GM19452 (cell line): ENCODE results near the gene VPS51.

Source experiments
- ATAC-seq: cut with Tn5 transposase; IDR thresholded peaks from one replicate; pipeline ENCODE4 v1.9.1; 2021; ENCODE audit not compliant: unreplicated experiment

The VPS51 gene

DNA sequence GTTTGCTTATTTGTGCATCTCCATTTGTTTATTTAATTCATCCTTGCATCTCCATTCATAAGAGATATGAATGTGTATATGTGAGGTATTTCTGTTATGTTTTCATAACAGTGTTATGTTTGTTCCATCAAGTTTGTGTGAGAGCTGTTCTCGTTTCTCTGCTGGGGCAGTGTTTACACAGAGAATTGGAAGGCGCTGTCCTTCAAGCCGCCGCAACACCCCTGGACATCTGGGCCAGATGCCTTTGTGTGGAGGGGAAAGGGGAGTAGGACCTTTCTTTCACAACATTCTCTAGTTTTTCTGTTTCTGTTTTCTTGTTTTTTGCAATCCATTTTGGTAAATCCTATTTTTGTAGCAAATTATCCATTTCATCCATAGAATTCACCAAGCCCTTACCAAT is 8.6 kb downstream of the VPS51 start:
- no peak for ATAC-seq

DNA sequence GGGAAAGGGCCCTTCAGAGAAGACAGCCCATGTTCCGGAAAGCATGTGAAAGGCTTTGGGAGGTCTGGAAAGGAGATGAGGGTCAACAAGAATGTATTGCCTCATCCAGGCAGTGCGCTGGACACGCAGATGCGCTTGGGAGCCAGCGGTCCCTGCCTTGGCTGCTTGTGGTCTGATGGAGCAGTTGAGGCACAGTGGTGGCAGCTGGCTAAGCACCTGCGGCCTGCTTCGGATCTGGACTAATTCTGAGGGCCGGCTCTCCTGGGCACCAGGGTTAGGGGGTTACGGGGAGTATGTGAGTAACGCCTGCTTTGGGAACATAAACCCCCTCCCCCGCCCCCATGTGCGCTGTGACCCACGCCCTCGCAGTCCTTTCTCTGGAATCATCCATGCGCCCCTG is 11.1 kb downstream of the VPS51 start:
- ATAC-seq: no peak

DNA sequence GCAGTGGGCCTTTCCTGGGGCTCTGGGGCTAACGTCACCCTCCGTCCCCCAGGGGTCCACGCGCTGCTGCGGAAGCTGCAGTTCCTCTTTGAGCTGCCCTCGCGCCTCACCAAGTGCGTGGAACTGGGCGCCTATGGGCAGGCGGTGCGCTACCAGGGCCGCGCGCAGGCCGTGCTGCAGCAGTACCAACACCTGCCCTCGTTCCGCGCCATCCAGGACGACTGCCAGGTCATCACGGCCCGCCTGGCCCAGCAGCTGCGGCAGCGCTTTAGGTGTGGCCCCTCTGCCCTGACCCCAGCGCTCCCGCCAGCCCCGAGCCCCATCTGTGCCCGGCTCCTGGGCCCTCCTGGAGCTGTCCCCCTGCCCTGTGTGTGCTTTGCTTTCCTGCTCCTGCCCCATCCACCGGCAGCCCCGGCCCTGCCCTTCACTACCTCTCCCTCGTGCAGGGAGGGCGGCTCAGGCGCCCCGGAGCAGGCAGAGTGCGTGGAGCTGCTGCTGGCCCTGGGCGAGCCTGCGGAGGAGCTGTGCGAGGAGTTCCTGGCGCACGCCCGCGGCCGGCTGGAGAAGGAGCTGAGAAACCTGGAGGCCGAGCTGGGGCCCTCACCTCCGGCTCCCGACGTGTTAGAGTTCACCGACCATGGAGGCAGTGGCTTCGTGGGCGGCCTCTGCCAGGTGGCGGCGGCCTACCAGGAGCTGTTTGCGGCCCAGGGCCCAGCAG is 11.9 kb downstream of the VPS51 start:
- ATAC-seq: no peak

DNA sequence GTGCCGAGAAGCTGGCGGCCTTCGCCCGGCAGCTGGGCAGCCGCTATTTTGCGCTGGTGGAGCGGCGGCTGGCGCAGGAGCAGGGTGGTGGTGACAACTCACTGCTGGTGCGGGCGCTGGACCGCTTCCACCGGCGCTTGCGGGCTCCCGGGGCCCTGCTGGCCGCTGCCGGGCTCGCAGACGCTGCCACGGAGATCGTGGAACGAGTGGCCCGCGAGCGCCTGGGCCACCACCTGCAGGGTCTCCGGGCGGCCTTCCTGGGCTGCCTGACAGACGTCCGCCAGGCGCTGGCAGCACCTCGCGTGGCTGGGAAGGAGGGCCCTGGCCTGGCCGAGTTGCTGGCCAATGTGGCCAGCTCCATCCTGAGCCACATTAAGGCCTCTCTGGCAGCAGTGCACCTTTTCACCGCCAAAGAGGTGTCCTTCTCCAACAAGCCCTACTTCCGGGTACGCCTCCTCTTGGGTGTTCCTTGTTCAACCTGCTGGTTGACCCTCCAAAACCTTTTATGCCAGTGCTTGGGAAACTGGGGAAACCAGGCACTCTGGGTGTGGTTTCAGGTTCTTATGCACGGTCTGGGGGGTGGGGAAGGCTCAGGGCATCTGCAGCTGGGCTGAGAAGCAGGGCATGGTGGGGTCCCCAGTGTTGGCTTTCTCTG is 12.6 kb downstream of the VPS51 start:
- no peak for ATAC-seq

DNA sequence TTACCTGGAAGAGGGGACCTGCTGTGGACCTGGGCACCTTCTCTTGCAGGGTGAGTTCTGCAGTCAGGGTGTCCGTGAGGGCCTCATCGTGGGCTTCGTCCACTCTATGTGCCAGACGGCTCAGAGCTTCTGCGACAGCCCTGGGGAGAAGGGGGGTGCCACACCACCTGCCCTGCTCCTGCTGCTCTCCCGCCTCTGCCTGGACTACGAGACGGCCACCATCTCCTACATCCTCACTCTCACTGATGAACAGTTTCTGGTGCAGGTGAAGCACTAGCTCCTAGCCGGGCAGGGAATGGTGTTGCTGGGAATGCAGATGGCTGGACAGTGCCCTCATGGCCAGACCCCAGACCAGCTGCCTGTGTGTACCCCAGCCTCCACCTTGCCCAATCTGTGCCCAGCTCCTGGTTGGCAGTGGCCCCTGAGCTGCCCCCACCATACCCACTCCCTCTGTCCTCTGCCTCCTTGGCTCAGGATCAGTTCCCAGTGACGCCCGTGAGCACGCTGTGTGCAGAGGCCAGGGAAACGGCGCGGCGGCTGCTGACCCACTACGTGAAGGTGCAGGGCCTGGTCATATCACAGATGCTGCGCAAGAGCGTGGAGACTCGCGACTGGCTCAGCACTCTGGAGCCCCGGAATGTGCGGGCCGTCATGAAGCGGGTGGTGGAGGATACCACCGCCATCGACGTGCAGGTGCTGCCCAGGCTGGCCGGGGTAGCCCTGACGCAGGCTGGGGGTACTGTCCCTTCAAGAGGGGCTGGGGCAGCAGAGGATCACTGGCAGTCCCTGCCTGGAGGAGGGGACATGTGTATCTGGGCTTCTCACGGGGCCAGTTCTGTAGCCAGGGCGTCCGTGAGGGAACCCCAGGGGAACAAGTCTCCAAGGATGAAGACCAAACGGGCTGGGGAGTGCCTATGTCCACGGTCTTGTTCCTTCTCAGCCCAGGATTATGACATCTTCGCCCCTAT is 13.5 kb downstream of the VPS51 start:
- ATAC-seq: no peak

DNA sequence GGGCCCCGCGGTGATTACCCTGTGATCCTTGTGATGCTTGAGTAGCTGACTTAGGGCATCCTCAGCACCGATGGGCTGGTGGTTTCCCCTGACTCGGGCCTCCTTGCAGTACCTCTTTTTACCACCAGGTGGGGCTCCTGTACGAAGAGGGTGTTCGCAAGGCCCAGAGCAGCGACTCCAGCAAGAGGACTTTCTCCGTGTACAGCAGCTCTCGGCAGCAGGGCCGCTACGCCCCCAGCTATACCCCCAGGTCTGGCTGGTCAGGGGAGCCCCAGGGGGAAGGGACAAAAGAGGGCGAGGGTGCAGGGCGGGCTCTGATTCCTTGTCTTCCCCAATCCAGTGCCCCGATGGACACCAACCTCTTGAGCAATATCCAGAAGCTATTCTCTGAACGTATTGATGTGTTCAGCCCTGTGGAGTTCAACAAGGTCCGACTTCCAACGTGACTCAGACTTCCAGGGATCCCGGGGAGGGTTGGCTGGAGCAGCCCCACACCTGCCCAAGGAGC is 14.4 kb downstream of the VPS51 start:
- no peak for ATAC-seq

DNA sequence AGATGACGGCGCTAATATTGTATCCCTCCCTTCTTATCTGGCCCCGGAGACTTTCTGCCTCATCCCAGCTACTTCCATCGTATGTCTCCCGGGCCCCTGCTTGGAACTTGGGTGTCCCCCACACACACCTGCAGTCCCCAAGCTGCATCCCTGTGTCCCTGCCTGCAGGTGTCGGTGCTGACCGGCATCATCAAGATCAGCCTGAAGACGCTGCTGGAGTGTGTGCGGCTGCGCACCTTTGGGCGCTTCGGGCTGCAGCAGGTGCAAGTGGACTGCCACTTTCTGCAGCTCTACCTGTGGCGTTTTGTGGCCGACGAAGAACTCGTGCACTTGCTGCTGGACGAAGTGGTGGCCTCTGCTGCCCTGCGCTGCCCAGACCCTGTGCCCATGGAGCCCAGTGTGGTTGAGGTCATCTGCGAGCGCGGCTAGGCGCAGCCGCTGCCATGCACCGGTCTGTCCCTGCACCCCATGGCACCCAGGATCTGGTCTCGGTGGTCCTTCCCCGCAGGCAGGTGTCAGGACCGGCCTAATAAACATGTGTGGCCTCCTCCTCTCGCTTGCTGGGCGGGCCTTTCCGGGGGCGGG is 15.2 kb downstream of the VPS51 start:
- ATAC-seq: no peak

DNA sequence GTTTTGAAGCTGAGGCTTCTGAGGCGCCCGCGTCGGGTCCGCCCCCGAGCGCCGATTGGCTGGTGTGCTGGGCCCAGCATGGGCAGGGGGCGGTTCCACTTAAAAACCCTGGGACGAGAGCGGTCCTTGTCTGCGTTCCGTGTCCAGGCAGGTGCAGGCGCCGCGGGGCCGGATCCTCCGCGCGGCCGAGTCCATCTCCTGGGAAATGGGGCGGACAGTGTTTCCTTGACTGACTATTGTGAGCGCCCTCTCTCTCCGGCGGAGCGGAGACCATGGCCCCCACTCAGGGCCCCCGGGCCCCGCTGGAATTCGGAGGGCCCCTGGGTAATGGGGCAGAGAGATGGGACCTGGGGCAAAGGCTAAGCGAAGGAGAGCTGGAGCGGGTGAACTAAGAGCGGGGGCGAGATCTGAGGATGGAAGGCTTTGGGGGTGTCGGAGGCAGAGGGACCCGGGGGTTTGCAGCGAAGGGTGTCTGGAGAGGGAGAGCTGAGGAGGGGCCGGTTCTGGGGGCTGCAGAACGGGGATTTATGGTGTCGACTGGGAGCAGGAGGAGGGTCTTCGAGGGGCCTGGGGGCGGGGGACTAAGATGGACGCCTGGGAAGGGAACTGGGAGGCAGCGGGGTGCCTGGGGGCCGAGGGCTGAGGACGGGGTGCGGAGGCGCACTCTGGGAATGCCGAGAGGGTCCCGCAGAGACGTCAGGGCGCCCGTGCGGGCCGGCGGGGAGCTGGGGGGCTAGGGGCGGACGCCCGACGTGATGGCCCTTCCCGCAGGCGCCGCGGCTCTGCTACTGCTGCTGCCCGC is 15.9 kb downstream of the VPS51 start, which contains the start of gene TM7SF2:
TM7SF2 (plus strand) TSS at position 129 of the 802 bp plus-strand sequence; CDS start at position 273, 144 bp downstream.
- peak; percentile 58 for ATAC-seq

DNA sequence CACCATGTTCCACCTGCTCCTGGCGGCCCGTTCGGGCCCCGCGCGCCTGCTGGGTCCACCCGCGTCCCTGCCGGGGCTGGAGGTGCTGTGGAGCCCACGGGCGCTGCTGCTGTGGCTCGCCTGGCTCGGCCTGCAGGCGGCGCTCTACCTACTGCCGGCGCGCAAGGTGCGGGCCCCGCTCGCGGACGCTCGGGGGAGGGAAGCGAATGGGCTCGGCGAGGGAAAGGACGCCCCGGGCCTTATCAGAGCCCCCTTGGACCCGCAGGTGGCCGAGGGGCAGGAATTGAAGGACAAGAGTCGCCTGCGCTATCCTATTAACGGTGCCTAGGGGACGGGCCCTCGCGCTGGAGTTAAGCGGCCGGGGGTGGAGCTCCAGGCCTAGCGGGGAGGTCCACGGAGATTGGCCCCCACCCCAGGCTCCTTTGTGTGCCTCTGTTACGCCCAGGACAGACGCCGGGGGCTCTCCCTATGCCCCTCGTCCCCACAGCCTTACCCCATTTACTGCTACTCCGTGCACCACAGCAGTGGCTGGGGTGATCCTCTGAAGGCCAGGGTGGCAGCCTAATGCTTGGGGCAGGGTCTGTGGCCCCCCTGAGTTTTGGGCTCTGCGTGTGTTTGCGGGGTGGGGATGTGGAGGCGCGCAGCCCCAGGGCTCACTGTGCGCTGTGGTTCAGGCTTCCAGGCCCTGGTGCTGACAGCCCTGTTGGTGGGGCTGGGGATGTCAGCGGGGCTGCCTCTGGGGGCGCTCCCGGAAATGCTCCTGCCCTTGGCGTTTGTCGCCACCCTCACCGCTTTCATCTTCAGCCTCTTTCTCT is 16.7 kb downstream of the VPS51 start:
- no peak for ATAC-seq

DNA sequence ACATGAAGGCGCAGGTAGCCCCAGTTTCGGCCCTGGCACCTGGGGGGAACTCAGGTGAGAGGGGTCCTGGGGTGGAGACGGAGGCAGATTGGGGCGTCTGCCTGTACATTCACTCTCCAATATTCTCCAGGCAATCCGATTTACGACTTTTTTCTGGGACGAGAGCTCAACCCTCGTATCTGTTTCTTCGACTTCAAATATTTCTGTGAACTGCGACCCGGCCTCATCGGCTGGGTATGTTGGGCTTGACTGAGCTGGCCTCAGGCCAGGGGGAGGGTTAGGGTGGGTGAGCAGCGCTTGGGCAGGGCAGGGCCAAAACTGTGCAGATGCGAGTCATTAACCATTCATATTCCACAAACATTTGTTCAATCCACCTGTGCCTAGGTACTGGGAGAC is 17.3 kb downstream of the VPS51 start:
- ATAC-seq: no peak

DNA sequence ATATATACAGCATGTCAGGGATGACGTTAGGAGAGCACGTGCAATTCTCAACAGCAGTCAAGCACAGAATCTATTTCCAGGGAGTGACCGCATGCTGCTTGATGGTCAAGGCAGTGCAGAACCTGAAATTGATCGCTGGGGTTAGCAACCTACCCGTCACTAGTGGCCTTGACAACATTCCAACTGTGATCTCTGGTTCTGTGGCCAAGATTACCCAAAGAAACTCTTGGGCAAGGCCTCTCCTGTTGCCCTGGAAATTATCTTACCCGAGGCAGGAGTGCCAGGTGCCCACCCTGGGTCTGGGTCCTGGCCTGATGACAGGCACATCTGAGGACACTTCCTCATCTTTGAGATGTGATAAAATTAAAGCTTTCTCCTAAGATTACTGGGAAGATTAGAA is 17.8 kb downstream of the VPS51 start:
- ATAC-seq: no peak

DNA sequence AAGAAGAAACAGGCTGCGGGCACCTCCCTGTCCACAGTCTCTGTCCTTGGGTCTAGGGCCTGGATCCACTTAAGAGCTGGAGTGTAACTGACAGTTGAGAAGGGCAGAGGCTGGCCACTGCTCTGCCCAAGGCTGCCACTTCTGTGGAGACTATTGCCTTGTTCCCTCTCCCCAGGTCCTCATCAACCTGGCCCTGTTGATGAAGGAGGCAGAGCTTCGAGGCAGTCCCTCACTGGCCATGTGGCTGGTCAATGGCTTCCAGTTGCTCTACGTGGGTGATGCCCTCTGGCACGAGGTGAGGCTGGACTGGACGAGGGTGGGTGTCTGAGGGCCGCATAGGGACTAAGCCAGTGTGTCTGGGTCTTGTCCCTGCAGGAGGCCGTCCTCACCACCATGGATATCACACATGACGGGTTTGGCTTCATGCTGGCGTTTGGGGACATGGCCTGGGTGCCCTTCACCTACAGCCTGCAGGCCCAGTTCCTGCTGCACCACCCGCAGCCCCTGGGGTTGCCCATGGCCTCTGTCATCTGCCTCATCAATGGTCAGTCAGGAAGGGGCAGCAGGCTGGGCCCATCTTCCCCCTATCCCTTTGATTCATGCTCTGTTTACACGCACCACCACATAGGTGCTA is 18.6 kb downstream of the VPS51 start:
- ATAC-seq: no peak

DNA sequence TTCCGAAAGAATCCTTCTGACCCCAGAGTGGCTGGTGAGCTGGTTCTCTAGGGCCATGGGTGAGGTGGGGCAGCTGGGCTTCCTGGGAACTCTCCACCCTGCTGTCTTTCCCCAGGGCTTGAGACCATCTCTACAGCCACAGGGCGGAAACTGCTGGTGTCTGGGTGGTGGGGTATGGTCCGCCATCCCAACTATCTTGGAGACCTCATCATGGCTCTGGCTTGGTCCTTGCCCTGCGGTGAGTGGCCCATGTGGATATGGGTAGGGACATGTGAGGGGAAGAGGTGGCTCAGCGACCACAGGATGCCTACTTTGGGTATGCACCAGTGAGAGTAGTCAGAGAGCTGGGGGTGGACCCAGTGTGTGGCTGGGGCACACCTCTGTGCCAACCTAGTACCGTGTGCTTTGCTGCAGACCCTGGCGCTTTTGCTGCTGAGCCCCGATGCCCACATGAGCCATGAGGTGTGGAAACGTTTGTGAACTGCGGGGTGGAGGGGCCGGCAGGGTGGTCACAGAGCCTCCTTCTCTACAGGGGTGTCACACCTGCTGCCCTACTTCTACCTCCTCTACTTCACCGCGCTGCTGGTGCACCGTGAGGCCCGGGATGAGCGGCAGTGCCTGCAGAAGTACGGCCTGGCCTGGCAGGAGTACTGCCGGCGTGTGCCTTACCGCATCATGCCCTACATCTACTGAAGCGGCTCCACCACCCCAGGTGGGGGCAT is 19.5 kb downstream of the VPS51 start:
- ATAC-seq: no peak

DNA sequence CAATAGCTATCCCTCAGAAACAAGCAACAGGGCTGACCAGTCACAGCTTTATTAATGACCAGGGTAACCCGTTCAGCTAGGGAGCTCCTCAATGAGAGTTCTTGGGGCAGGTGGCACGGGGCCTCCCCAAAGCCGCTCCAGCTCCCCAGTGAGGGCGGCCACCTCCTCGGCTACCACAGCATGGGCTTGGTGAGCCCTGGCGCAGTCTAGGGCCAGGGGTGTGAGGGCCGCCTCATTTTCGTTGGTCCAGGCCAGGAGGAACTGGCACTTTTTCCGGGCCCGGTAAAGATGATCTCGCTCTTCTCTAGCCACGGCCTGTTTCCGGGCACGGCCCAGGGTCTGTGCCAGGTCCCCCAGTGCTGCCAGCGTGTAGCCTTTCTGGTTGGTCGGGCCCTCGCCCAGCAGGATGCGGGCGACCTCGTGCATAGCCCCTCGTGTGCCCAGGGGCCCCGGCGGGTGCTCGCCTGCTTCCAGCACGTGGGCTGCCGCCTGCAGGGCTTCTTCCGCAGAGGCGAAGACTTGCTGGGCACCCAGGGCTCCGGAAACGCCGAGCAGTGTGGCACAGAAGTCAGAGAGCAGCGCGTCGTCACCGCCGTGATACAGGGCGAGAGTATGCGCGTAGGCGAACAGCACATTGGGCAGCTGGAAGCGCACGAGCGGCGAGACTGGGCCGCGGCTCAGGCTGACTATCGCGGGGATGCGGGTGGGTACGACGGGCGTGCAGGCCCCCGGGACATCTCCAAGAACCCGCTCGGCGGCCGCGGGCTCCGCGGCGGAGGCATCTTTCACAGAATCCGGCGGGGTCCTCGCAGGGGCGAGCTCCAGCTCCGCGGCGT is 20.6 kb downstream of the VPS51 start:
- ATAC-seq: no peak

DNA sequence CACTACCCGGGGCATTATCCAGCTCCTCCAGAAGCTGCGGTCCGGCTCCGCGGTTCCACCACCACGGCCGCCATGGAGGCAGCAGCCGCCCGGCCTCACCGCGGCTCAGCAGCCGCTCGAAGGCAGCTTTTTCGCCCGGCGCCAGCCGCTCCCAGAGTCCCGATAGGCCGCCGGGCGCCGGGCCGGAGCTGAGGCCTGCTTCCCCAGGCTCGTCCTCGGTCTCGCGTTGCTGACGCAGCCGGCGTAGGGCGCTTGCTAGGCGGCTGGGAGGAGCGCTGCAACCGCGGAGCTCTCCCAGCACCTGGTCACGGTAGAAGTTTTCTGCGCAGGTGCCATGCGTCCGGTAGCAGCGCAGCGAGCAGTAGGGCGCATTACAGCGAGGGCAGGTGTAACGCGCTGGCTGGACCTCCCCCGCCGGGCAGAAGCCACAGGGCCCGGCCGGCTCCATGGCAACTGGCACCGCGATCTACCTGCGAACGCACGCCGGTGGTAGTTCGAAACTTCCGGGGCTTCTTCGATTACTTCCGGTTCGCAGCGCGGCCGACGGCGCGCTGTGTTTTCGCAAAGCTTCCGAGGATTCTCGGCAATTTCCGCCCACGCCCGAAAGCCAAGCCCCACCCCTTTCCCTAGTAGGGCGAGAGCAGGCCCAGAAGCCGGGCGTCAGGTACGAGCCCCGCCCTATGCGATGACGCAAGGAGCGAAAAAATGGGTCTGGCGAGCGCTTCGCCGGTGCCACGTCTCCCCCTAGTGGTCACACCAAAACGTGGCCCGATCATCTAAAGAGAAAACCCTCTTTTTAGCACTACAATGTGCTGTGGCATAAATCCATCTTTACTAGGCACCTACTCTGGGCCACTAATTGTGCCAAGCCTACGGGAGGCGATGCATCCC is 21.4 kb downstream of the VPS51 start, which contains the start of gene ZNHIT2:
ZNHIT2 (minus strand) TSS at position 496 of the 891 bp plus-strand sequence; CDS start at position 448, 48 bp downstream.
- peak; percentile 61 for ATAC-seq
